ENCODE results near the gene CDKAL1.

DNA sequence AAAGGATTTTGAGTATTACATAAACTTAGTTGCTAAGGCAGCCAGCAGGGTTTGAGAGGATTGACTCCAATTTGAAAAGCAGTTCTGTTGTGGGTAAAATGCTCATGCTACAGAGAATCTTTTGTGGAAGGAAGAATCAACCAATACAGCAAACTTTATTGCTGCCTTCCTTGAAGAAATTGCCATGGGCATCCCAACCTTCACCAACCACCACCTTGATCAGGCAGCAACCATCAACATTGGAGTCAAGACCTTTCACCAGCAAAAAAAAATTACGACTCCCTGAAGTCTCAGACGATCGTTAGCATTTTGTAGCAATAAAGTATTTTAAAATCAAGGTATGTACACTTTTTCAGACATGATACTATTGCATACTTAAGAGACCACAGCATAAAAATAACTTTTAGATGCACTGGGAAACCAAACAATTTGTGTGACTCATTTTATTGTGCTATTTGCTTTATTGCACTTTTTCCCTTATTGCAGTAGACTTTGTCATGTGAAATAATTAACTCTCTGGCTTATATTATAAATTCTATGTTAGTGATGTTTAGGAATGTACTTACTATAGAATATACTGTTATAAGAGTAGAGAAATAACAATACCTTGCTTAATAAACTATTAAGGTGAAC is 390.8 kb downstream of the CDKAL1 start:
- TF ChIP-seq, protein P1, sequence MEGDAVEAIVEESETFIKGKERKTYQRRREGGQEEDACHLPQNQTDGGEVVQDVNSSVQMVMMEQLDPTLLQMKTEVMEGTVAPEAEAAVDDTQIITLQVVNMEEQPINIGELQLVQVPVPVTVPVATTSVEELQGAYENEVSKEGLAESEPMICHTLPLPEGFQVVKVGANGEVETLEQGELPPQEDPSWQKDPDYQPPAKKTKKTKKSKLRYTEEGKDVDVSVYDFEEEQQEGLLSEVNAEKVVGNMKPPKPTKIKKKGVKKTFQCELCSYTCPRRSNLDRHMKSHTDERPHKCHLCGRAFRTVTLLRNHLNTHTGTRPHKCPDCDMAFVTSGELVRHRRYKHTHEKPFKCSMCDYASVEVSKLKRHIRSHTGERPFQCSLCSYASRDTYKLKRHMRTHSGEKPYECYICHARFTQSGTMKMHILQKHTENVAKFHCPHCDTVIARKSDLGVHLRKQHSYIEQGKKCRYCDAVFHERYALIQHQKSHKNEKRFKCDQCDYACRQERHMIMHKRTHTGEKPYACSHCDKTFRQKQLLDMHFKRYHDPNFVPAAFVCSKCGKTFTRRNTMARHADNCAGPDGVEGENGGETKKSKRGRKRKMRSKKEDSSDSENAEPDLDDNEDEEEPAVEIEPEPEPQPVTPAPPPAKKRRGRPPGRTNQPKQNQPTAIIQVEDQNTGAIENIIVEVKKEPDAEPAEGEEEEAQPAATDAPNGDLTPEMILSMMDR (conservative IDR thresholded peaks at IDR 0.05) = no peak
- TF ChIP-seq EZH2 (IDR thresholded peaks at IDR 0.05; ENCODE audit: low read depth) = no peak
